Right lobe of liver (tissue), 6 donors: ENCODE data around the gene PLAC9. TPM values are rescaled to one million over a fixed set of nuclear protein-coding genes. Genes with fewer than 3 reads are reported as not detected.

ENCODE experiments used
- ATAC-seq, 4 donors: fragments of 200-7000 bp; cut with Tn5 transposase; one replicate each; pipeline ENCODE4 v1.9.1; 2020; ENCODE audit warnings: mild to moderate bottlenecking in 4 of 4, moderate library complexity in 4 of 4
- DNase-seq, 3 donors: peaks; one replicate each; pipeline ENCODE4 v3.0.0-alpha.2; 2020
- H3K27ac ChIP-seq, 3 donors: fragments of 200-600 bp; one replicate each; pipeline ENCODE4 v1.8.0; 2022
- H3K27me3 ChIP-seq, 2 donors: fragments of 200-600 bp; one replicate each; pipeline ENCODE4 v1.8.0; 2022
- H3K36me3 ChIP-seq, 4 donors: fragments of 200-600 bp; sonication (generic) in 1 of 4; one replicate each; pipeline versions ENCODE4 v1.5.1 to v1.8.0; 2017 to 2022; ENCODE audit warnings: control low read depth in 1 of 4
- H3K4me1 ChIP-seq, 4 donors: fragments of 200-600 bp; sonication (generic) in 1 of 4; one replicate each; pipeline versions ENCODE4 v1.5.1 to v1.8.0; 2017 to 2022; ENCODE audit warnings: control low read depth in 1 of 4
- H3K4me3 ChIP-seq, 3 donors: fragments of 200-600 bp; one replicate each; pipeline ENCODE4 v1.8.0; 2022
- H3K9me3 ChIP-seq, 4 donors: fragments of 200-600 bp; sonication (generic) in 1 of 4; one replicate each; pipeline versions ENCODE4 v1.5.1 to v1.8.0; 2017 to 2022; ENCODE audit warnings: control low read depth in 1 of 4
- CTCF ChIP-seq, 4 donors: fragments of 200-600 bp in 3 of 4; fragments of 450-650 bp in 1 of 4; IDR thresholded peaks; one replicate each; pipeline versions ENCODE4 v1.5.1 to v1.8.0; 2016 to 2022; ENCODE audit warnings: antibody characterized with exemption in 4 of 4, mild to moderate bottlenecking in 2 of 4
- POLR2A ChIP-seq: fragments of 450-650 bp; IDR thresholded peaks from one replicate; pipeline ENCODE4 v1.6.1; 2017; ENCODE audit warnings: antibody characterized with exemption, mild to moderate bottlenecking
- WGBS: methylation state at CpG from one replicate; pipeline ENCODE4 v1.1.6; 2018; ENCODE audit warnings: low coverage, low lambda C conversion rate; ENCODE audit not compliant: insufficient coverage; ENCODE audit errors: missing lambda C conversion rate; 5-methylcytosine and 5-hydroxymethylcytosine counted together
- intact Hi-C, 2 donors: fragments of 100-400 bp; cut with DNase I; formaldehyde crosslinking; loops; one replicate each; pipeline versions ENCODE4 v1.11.2 to v1.14.1; 2022
- total RNA-seq, 6 experiments: library from RNA; depleted of rRNA in 2 of 6; stranded (reverse); fragments of >200 nt in 2 of 6; fragmentation: NEBNext Ultra II Directional in 3 of 6; extraction: Animal tissue kit (Norgen Biotek cat#: 25700) in 3 of 6; gene quantifications; one replicate each; pipeline versions ENCODE4 v1.1.0 to v1.2.4, GENCODE V29; 2016 to 2023
- donor health status: DM: no; HTN: yes; CAD: no.
- donor health status: DM: no; HTN: no; CAD: no.
- donor health status: DM: no; HTN: no; CAD: no.
- donor health status: DM: no; HTN: yes; CAD: no.
- donor health status: DM: no; HTN: yes; CAD: no.

Gene PLAC9
- total RNA-seq, 6 experiments from 2014 or later: 0.78 to 3.9 (median 2.2) TPM; not detected in 1

DNA sequence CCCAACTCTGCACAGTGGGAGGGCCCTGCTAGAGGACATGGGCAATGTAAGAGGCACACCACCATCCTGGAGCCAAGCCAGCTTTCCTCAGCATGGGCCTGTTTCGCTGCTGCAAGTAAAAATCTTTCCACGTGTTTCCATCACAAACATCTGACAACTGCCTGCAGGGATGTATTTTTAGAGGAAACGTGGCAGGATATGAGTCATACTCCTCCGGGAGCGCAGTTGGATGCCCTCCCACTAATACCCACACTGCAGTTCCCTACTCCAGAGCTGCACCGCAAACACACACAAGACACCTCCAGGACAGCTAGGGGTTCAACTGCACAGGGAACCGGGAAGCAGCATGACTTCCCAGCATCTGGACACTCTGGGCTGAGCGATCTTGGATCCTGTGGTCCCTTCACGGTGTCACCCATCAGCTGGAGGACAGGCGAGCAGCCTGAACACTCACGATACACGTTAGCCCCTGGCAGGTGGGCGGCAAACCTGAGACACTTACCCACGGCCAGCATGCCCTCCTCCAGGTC is 26.1 kb downstream of the PLAC9 start:
- ATAC-seq: peak; percentile 75 to 81 (median 78)
- peak in 1 of 3 donors; percentile 57 for DNase-seq
- intact Hi-C loops: loop anchor here in 1 of 2 donors (10.0 kb wide), 1 partner anchor 46 kb away; the partner anchor contains the start of gene ANXA11

DNA sequence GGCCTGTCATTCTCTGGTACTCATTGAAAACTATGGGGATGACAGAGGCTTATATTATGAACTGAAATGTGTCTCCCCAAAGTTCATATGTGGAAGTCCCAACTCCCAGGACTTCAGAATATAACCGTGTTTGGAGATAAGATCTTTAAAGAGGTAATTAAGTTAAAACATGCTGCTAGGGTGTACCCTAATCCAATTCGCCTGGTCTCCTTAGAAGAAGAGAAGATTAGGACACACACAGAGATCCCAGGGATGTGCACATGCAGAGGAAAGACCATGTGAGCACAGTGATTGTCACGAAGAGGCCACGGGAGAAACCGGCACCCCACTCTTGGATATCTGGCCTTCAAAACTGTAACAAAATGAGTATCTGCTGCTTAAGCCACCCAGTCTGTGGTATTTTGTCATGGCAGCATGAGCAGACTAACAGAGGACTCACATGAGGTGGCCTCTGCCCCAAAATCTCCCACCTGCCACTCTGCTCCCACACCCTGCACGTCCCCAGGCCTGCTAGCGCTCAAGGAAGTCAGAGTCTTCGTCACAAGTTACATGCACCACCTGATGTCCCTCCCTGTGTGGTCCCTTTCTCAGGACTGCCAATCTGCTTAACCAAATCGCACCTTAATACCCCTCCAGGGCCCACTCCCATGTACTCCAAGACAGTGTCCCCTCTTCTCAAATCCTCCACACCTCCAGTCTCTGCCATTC is 26.8 kb downstream of the PLAC9 start:
- no peak for DNase-seq
- no peaks in the 10 kb centered on the region for H3K27me3 ChIP-seq

More for the DNA sequence above, 26.1 kb downstream of the PLAC9 start:
- H3K4me3 ChIP-seq: no peak overlapping the region
- 60% methylated on average over 1 of the region's 14 CpGs for WGBS
- no peaks in the 10 kb centered on the region for H3K4me1 ChIP-seq
- peak overlapping the region in 2 of 3 donors; percentile 33 to 51 for H3K27ac ChIP-seq
- no peak for TF ChIP-seq POLR2A
- TF ChIP-seq CTCF (IDR thresholded peaks at IDR 0.05): no peak
- H3K27me3 ChIP-seq: no peaks in the 10 kb centered on the region
- no peaks in the 10 kb centered on the region for H3K9me3 ChIP-seq
- H3K36me3 ChIP-seq: peaks cover 7 to 83% (median 15%) of the 10 kb centered on the region in 4 donors

GRCh38 chr10:80160361-80161320 is 28.1 kb downstream of the PLAC9 start:
- 91% methylated on average over 13 of the region's 17 CpGs for WGBS
- Histone ChIP-seq H3K9me3 (no peaks in the 10 kb centered on the region), H3K36me3 (peaks cover 7 to 84% (median 14%) of the 10 kb centered on the region in 4 donors), H3K27me3 (no peaks in the 10 kb centered on the region), H3K4me3 (no peak overlapping the region), H3K27ac (no peak overlapping the region), H3K4me1 (no peaks in the 10 kb centered on the region)
- DNase-seq (peak in 1 of 3 donors; percentile 36), ATAC-seq (no peak)
- TF ChIP-seq POLR2A (no peak), CTCF (IDR thresholded peaks at IDR 0.05) (no peak)
- intact Hi-C loops: no loop called here

More for the DNA sequence above, 26.8 kb downstream of the PLAC9 start:
- H3K27ac ChIP-seq: peak overlapping the region in 2 of 3 donors; percentile 33 to 51
- no peak for ATAC-seq
- TF ChIP-seq CTCF (IDR thresholded peaks at IDR 0.05) (no peak), POLR2A (no peak)
- H3K4me3 ChIP-seq: no peak overlapping the region
- peaks cover 7 to 84% (median 17%) of the 10 kb centered on the region in 4 donors for H3K36me3 ChIP-seq
- no peaks in the 10 kb centered on the region for H3K4me1 ChIP-seq
- intact Hi-C loops: loop anchor here in 1 of 2 donors (10.0 kb wide), 1 partner anchor 45 kb away; the partner anchor contains the start of gene ANXA11
- 69% methylated on average over 9 of the region's 9 CpGs for WGBS
- no peaks in the 10 kb centered on the region for H3K9me3 ChIP-seq

GRCh38 chr10:80161321-80162083 is 29.0 kb downstream of the PLAC9 start:
- Histone ChIP-seq H3K9me3 (no peaks in the 10 kb centered on the region), H3K27me3 (no peaks in the 10 kb centered on the region), H3K27ac (no peak overlapping the region), H3K4me3 (no peak overlapping the region), H3K4me1 (no peaks in the 10 kb centered on the region), H3K36me3 (peaks cover 7 to 87% (median 13%) of the 10 kb centered on the region in 4 donors)
- 84% methylated on average over 11 of the region's 21 CpGs for WGBS
- peak in 1 of 3 donors; percentile 45 for DNase-seq
- intact Hi-C loops: no loop called here
- peak in 1 of 4 donors; percentile 41 for ATAC-seq
- no peak for TF ChIP-seq POLR2A
- TF ChIP-seq CTCF (IDR thresholded peaks at IDR 0.05): peak; percentile 10 to 24 (median 14)
